H1 (cell line): ENCODE data around the gene NAPA.

Source experiments
- ATF2 ChIP-seq: IDR thresholded peaks from 2 replicates; pipeline ENCODE4 v1.6.1; 2012; ENCODE audit warnings: low read length, inconsistent platforms
- EP300 ChIP-seq, 2 experiments: IDR thresholded peaks; 1 replicate in 1 of 2; 2 replicates in 1 of 2; pipeline ENCODE4 v1.6.1; 2011 to 2012; ENCODE audit warnings: low read depth in 2 of 2, low read length in 2 of 2, mild to moderate bottlenecking in 2 of 2, borderline replicate concordance in 1 of 2, inconsistent platforms in 1 of 2, moderate library complexity in 1 of 2
- NRF1 ChIP-seq: IDR thresholded peaks from 2 replicates; pipeline ENCODE4 v1.6.1; 2011; ENCODE audit warnings: mild to moderate bottlenecking, low read depth, low read length, improper control_type of control experiment

- TF ChIP-seq NRF1 = no peak
- no peak for TF ChIP-seq ATF2
- TF ChIP-seq EP300 (IDR thresholded peaks at IDR 0.05; ENCODE audit: borderline replicate concordance in 1 of 2, low read depth in 2 of 2, low read length in 2 of 2) = no peak
These were observed 25.6 kb downstream of the NAPA start for GRCh38 chr19:47489072-47489914.
